NB4 (cell line): Measurements from ENCODE around the gene BMP2.

Experiments used
- MYC ChIP-seq: IDR thresholded peaks from 2 replicates; pipeline ENCODE4 v1.6.1; 2011; ENCODE audit warnings: low read depth, low read length
- TF ChIP-seq, protein P1 (sequence below): IDR thresholded peaks from one replicate; pipeline ENCODE4 v1.5.1; 2012; ENCODE audit warnings: low read depth, low read length

GRCh38 chr20:6814945-6815344, 47.5 kb downstream of the BMP2 start:
- TF ChIP-seq, protein P1, sequence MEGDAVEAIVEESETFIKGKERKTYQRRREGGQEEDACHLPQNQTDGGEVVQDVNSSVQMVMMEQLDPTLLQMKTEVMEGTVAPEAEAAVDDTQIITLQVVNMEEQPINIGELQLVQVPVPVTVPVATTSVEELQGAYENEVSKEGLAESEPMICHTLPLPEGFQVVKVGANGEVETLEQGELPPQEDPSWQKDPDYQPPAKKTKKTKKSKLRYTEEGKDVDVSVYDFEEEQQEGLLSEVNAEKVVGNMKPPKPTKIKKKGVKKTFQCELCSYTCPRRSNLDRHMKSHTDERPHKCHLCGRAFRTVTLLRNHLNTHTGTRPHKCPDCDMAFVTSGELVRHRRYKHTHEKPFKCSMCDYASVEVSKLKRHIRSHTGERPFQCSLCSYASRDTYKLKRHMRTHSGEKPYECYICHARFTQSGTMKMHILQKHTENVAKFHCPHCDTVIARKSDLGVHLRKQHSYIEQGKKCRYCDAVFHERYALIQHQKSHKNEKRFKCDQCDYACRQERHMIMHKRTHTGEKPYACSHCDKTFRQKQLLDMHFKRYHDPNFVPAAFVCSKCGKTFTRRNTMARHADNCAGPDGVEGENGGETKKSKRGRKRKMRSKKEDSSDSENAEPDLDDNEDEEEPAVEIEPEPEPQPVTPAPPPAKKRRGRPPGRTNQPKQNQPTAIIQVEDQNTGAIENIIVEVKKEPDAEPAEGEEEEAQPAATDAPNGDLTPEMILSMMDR = no peak
- no peak for TF ChIP-seq MYC
